Occipital lobe (tissue), 2 donors: ENCODE measurements around the gene OSBPL3. TPM values are rescaled to one million over a fixed set of nuclear protein-coding genes. Genes with fewer than 3 reads are reported as not detected.

Experiments used
- DNase-seq: peaks from one replicate; lab custom pipeline; 2025; lab: John Stamatoyannopoulos, UW
- total RNA-seq: library from RNA; depleted of rRNA; stranded (reverse); fragments of >200 nt; gene quantifications from one replicate; pipeline ENCODE4 v1.2.3, GENCODE V29; 2014

The OSBPL3 gene
- total RNA-seq, 1 donor from 2014 or later: 7.3 TPM

GRCh38 chr7:24959735-24960485 lies 20.1 kb downstream of the OSBPL3 start:
- no peak for DNase-seq

GRCh38 chr7:24958399-24958798 lies 21.6 kb downstream of the OSBPL3 start:
- DNase-seq: no peak

GRCh38 chr7:24956021-24956420 lies 24.0 kb downstream of the OSBPL3 start:
- DNase-seq: no peak

GRCh38 chr7:24955313-24955712 lies 24.7 kb downstream of the OSBPL3 start:
- DNase-seq: no peak

- no peak for DNase-seq
Measured at GRCh38 chr7:24952464-24952863, 27.5 kb downstream of the OSBPL3 start.

GRCh38 chr7:24951441-24951980 lies 28.5 kb downstream of the OSBPL3 start:
- no peak for DNase-seq

- no peak for DNase-seq
Measured at GRCh38 chr7:24949884-24950283, 30.1 kb downstream of the OSBPL3 start.

GRCh38 chr7:24948739-24949138 lies 31.2 kb downstream of the OSBPL3 start:
- no peak for DNase-seq

- no peak for DNase-seq
Measured at GRCh38 chr7:24946467-24946866, 33.5 kb downstream of the OSBPL3 start.

GRCh38 chr7:24945899-24946298 lies 34.1 kb downstream of the OSBPL3 start:
- DNase-seq: no peak

GRCh38 chr7:24943096-24943948 lies 36.7 kb downstream of the OSBPL3 start:
- no peak for DNase-seq

GRCh38 chr7:24942226-24942625 lies 37.8 kb downstream of the OSBPL3 start:
- DNase-seq: no peak

- no peak for DNase-seq
Measured at GRCh38 chr7:24939416-24939815, 40.6 kb downstream of the OSBPL3 start.

- no peak for DNase-seq
Measured at GRCh38 chr7:24936121-24936824, 43.7 kb downstream of the OSBPL3 start.

GRCh38 chr7:24933298-24933697 lies 46.7 kb downstream of the OSBPL3 start:
- DNase-seq: no peak

GRCh38 chr7:24932815-24933214 lies 47.2 kb downstream of the OSBPL3 start:
- no peak for DNase-seq

GRCh38 chr7:24932389-24932788 lies 47.6 kb downstream of the OSBPL3 start:
- no peak for DNase-seq

GRCh38 chr7:24931844-24932243 lies 48.1 kb downstream of the OSBPL3 start:
- no peak for DNase-seq

- DNase-seq: no peak
Measured at GRCh38 chr7:24930856-24931255, 49.1 kb downstream of the OSBPL3 start.

- no peak for DNase-seq
Measured at GRCh38 chr7:24926623-24927524, 53.1 kb downstream of the OSBPL3 start.

GRCh38 chr7:24924375-24924774 lies 55.6 kb downstream of the OSBPL3 start:
- no peak for DNase-seq
